GM18867 (cell line): ENCODE results near the gene AGBL4.

ENCODE experiments used
- ATAC-seq: cut with Tn5 transposase; IDR thresholded peaks from one replicate; pipeline ENCODE4 v1.9.1; 2021; ENCODE audit warnings: mild to moderate bottlenecking, moderate library complexity; ENCODE audit not compliant: unreplicated experiment

Gene AGBL4

GRCh38 chr1:49723662-49724061 lies 300.1 kb downstream of the AGBL4 start:
- no peak for ATAC-seq

- ATAC-seq: no peak
Measured at GRCh38 chr1:49694251-49694827, 329.4 kb downstream of the AGBL4 start.

GRCh38 chr1:49686107-49686506 lies 337.6 kb downstream of the AGBL4 start:
- no peak for ATAC-seq

GRCh38 chr1:49677706-49678105 lies 346.0 kb downstream of the AGBL4 start:
- ATAC-seq: no peak

GRCh38 chr1:49651136-49651535 lies 372.6 kb downstream of the AGBL4 start:
- no peak for ATAC-seq

GRCh38 chr1:49630156-49630555 lies 393.6 kb downstream of the AGBL4 start:
- ATAC-seq: no peak

- ATAC-seq: no peak
Measured at GRCh38 chr1:49627781-49628180, 396.0 kb downstream of the AGBL4 start.

GRCh38 chr1:49626472-49626871 lies 397.3 kb downstream of the AGBL4 start:
- ATAC-seq: no peak

- no peak for ATAC-seq
Measured at GRCh38 chr1:49622877-49623276, 400.9 kb downstream of the AGBL4 start.

GRCh38 chr1:49606082-49606481 lies 417.7 kb downstream of the AGBL4 start:
- ATAC-seq: no peak

- ATAC-seq: no peak
Measured at GRCh38 chr1:49597436-49597835, 426.3 kb downstream of the AGBL4 start.

GRCh38 chr1:49576327-49576901 lies 447.3 kb downstream of the AGBL4 start:
- no peak for ATAC-seq

GRCh38 chr1:49556676-49557234 lies 467.0 kb downstream of the AGBL4 start:
- no peak for ATAC-seq

- ATAC-seq: no peak
Measured at GRCh38 chr1:49552101-49552500, 471.7 kb downstream of the AGBL4 start.

GRCh38 chr1:49544615-49545014 lies 479.1 kb downstream of the AGBL4 start:
- no peak for ATAC-seq

GRCh38 chr1:49541096-49541752 lies 482.5 kb downstream of the AGBL4 start:
- ATAC-seq: no peak

- no peak for ATAC-seq
Measured at GRCh38 chr1:49527606-49528305, 496.0 kb downstream of the AGBL4 start.

- ATAC-seq: no peak
Measured at GRCh38 chr1:49526672-49527071, 497.1 kb downstream of the AGBL4 start.

GRCh38 chr1:49523764-49524163 lies 500.0 kb downstream of the AGBL4 start:
- ATAC-seq: no peak

GRCh38 chr1:49466961-49467360 lies 556.8 kb downstream of the AGBL4 start:
- no peak for ATAC-seq

GRCh38 chr1:49465486-49466185 lies 558.1 kb downstream of the AGBL4 start:
- no peak for ATAC-seq
